GM12891 (cell line): Measurements from ENCODE around the gene HYAL2.

Experiments used
- PAX5 ChIP-seq: IDR thresholded peaks from 2 replicates; pipeline ENCODE4 v1.6.1; 2011; ENCODE audit warnings: low read length, moderate library complexity, mild to moderate bottlenecking; ENCODE audit not compliant: insufficient read depth, severe bottlenecking
- POLR2A ChIP-seq: IDR thresholded peaks from 2 replicates; pipeline ENCODE4 v1.6.1; 2011; ENCODE audit warnings: low read depth, low read length, control low read depth
- POLR2AphosphoS5 ChIP-seq: IDR thresholded peaks from 2 replicates; pipeline ENCODE4 v1.6.1; 2011; ENCODE audit warnings: low read depth, low read length, control low read depth
- TAF1 ChIP-seq: IDR thresholded peaks from 2 replicates; pipeline ENCODE4 v1.6.1; 2011; ENCODE audit warnings: low read depth, low read length, control low read depth

DNA sequence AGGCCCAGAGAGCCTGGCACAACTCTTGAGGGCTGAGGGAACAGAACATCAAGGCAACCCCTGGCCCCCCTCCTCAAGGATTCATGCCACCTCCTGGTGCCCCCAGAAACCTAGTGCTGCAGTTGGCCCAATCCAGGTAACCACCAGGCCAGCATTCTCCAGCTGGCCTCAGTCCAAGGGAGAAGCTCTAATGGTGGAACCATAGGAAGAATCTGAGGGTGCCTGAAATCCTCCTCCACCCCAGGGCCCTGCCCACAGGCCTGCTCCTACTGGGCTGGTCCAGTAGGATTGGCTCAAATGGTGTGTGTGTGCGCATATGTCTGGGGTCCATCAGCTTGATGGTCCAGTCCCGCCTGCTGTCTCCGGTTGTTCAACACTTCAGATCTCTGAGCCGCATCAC is 7.7 kb downstream of the HYAL2 start:
- TF ChIP-seq POLR2AphosphoS5 (no peak), POLR2A (no peak), TAF1 (no peak), PAX5 (no peak)
